Endodermal cell (in vitro differentiated cells): ENCODE results near the gene UFSP2. TPM values are rescaled to one million over a fixed set of nuclear protein-coding genes. Genes with fewer than 3 reads are reported as not detected.

Experiments used
- DNase-seq: peaks from one replicate; pipeline ENCODE4 v3.0.0-alpha.2; 2017
- H3K27ac ChIP-seq: 2 replicates; pipeline ENCODE4 v1.5.1; 2013; ENCODE audit warnings: mild to moderate bottlenecking, low read depth, low read length, moderate library complexity
- H3K27me3 ChIP-seq: 2 replicates; pipeline ENCODE4 v1.6.1; 2013; ENCODE audit warnings: mild to moderate bottlenecking, low read length, moderate library complexity; ENCODE audit not compliant: insufficient read depth, control insufficient read depth, poor library complexity, severe bottlenecking
- H3K36me3 ChIP-seq: 2 replicates; pipeline ENCODE4 v1.7.0; 2013; ENCODE audit warnings: mild to moderate bottlenecking, low read length, moderate library complexity; ENCODE audit not compliant: control insufficient read depth, insufficient read depth
- H3K4me1 ChIP-seq: one replicate; pipeline ENCODE4 v1.7.0; 2013; ENCODE audit warnings: low read length; ENCODE audit not compliant: control insufficient read depth, insufficient read depth
- H3K4me3 ChIP-seq: 2 replicates; pipeline ENCODE4 v1.5.1; 2013; ENCODE audit warnings: mild to moderate bottlenecking, low read length, moderate library complexity
- H3K9ac ChIP-seq: 2 replicates; pipeline ENCODE4 v1.6.1; 2013; ENCODE audit warnings: mild to moderate bottlenecking, low read length, moderate library complexity; ENCODE audit not compliant: poor library complexity, severe bottlenecking; ENCODE audit errors: extremely low read depth
- H3K9me3 ChIP-seq: 2 replicates; pipeline ENCODE4 v1.6.1; 2013; ENCODE audit warnings: mild to moderate bottlenecking, low read length, moderate library complexity; ENCODE audit not compliant: control insufficient read depth
- H3K27ac Mint-ChIP-seq: 2 replicates; pipeline ENCODE4 v1.8.0; 2020; ENCODE audit warnings: mixed read lengths
- H3K27me3 Mint-ChIP-seq: 2 replicates; pipeline ENCODE4 v1.8.0; 2021; ENCODE audit warnings: mild to moderate bottlenecking, mixed read lengths; ENCODE audit not compliant: insufficient read depth
- H3K36me3 Mint-ChIP-seq: 2 replicates; pipeline ENCODE4 v1.8.0; 2020; ENCODE audit warnings: low read depth, mixed read lengths
- H3K4me1 Mint-ChIP-seq: 2 replicates; pipeline ENCODE4 v1.8.0; 2020; ENCODE audit warnings: mixed read lengths
- H3K4me3 Mint-ChIP-seq: 2 replicates; pipeline ENCODE4 v1.8.0; 2020; ENCODE audit warnings: mild to moderate bottlenecking, moderate library complexity, mixed read lengths
- H3K9me3 Mint-ChIP-seq: 2 replicates; pipeline ENCODE4 v1.8.0; 2020; ENCODE audit warnings: mild to moderate bottlenecking, mixed read lengths
- CTCF ChIP-seq: fragments of 200-600 bp; sonication (generic); conservative IDR thresholded peaks from 2 replicates; pipeline ENCODE4 v1.5.0; 2021; ENCODE audit warnings: antibody characterized with exemption, mild to moderate bottlenecking
- WGBS, 2 experiments: methylation state at CpG; one replicate each; pipeline versions ENCODE4 v1.1.5 to v1.1.7; 2013; ENCODE audit warnings: missing lambda C conversion rate in 2 of 2, mixed read lengths in 1 of 2; ENCODE audit not compliant: insufficient coverage in 1 of 2, insufficient read length in 1 of 2; 5-methylcytosine and 5-hydroxymethylcytosine counted together
- total RNA-seq, 2 donors: library from RNA; stranded (reverse); fragmentation: NEBNext Ultra II Directional in 1 of 2; extraction: Animal tissue kit (Norgen Biotek cat#: 25700) in 1 of 2; gene quantifications; 2 replicates in 1 of 2; 3 replicates in 1 of 2; pipeline ENCODE4 v1.2.1, GENCODE V29; 2021

The UFSP2 gene
- total RNA-seq, 2 donors from 2014 or later: 23.3 to 24.7 TPM

- H3K4me3 ChIP-seq: peak within 1 kb of the TSS; percentile 91
- DNase-seq: peak; percentile 97
- Mint-ChIP-seq H3K4me3 (peak within 1 kb of the TSS; percentile 65), H3K9me3 (no peaks in the 10 kb centered on the region), H3K4me1 (no peaks in the 10 kb centered on the region), H3K27me3 (peaks cover 78% of the 10 kb centered on the region), H3K36me3 (no peaks in the 10 kb centered on the region), H3K27ac (no peak within 1 kb of the TSS)
- WGBS, 2 experiments: 0 to 3% methylated on average over 6 to 89 of the region's 93 CpGs
- H3K9me3 ChIP-seq: no peaks in the 10 kb centered on the region
- no peak within 1 kb of the TSS for H3K27ac ChIP-seq
- H3K9ac ChIP-seq: no peak within 1 kb of the TSS
- peak; percentile 83 for TF ChIP-seq CTCF
- peaks cover 59% of the 10 kb centered on the region for H3K27me3 ChIP-seq
- H3K36me3 ChIP-seq: no peaks in the 10 kb centered on the region
- no peaks in the 10 kb centered on the region for H3K4me1 ChIP-seq
Measured at GRCh38 chr4:185471235-185472102, 45.7 kb upstream of the UFSP2 start, which contains the start of gene CCDC110. Gene CCDC110 (minus strand): TSS chr4:185471733. CDS start chr4:185471683, 50 bp downstream.

DNA sequence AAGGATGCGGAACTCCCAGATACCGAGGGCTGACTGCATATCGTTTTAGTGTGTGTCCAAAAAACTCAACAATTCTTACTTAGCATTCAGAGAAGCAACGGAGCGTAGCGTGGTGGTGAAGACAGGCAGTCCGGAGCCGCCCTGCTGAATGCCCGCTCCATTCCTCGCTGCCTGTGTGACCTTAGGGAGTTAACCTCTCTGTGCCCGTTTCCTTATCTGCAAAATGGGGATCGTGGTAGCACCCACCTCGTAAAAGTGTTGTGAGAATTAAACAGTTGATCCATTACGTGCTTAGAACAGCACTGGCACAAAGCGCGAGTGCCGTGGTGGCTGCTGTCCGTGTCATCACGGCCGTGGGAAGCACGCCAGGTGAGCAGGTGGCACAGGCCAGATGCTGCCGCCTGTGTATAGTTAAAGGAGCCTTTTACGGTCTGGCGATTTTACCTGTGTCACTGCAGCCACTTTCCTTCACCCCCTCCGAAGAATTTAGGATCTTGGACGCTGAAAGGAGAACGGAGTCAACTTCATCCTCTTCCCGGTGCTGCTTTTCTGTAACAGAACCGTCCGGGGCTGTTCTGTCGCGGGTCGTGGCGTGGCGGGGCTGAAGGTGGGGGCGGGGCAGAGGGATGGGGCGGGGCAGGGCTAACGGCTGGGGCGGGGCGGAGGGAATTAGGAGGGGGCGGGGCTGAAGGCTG is 44.9 kb upstream of the UFSP2 start:
- Histone ChIP-seq H3K9me3 (no peaks in the 10 kb centered on the region), H3K36me3 (no peaks in the 10 kb centered on the region), H3K9ac (no peak overlapping the region), H3K27ac (no peak overlapping the region), H3K4me1 (no peaks in the 10 kb centered on the region), H3K4me3 (peak overlapping the region; percentile 91), H3K27me3 (peaks cover 59% of the 10 kb centered on the region)
- WGBS, 2 experiments: 10 to 16% methylated on average over 22 to 32 of the region's 41 CpGs
- Mint-ChIP-seq H3K9me3 (no peaks in the 10 kb centered on the region), H3K27ac (no peak overlapping the region), H3K27me3 (peaks cover 82% of the 10 kb centered on the region), H3K4me1 (peaks cover 1% of the 10 kb centered on the region), H3K36me3 (no peaks in the 10 kb centered on the region), H3K4me3 (peak overlapping the region; percentile 65)
- DNase-seq: no peak
- no peak for TF ChIP-seq CTCF

GRCh38 chr4:185469580-185470154 is 43.9 kb upstream of the UFSP2 start:
- Mint-ChIP-seq H3K4me3 (no peak overlapping the region), H3K27ac (no peak overlapping the region), H3K27me3 (peaks cover 76% of the 10 kb centered on the region), H3K36me3 (no peaks in the 10 kb centered on the region), H3K9me3 (no peaks in the 10 kb centered on the region), H3K4me1 (peaks cover 10% of the 10 kb centered on the region)
- WGBS, 2 experiments: 74 to 81% methylated on average over 6 to 9 of the region's 9 CpGs
- Histone ChIP-seq H3K9ac (no peak overlapping the region), H3K27ac (no peak overlapping the region), H3K9me3 (no peaks in the 10 kb centered on the region), H3K4me3 (no peak overlapping the region), H3K36me3 (no peaks in the 10 kb centered on the region), H3K4me1 (no peaks in the 10 kb centered on the region), H3K27me3 (peaks cover 59% of the 10 kb centered on the region)
- DNase-seq: peak; percentile 44
- no peak for TF ChIP-seq CTCF
